HG03135 (cell line): ENCODE results near the gene PVALB.

Experiments
- ATAC-seq: cut with Tn5 transposase; IDR thresholded peaks from one replicate; pipeline ENCODE4 v1.9.1; 2021; ENCODE audit warnings: mild to moderate bottlenecking, moderate library complexity; ENCODE audit not compliant: unreplicated experiment

PVALB gene

GRCh38 chr22:36816636-36817524 is at the start of gene PVALB:
Gene PVALB (minus strand): TSS chr22:36817035. CDS start chr22:36817005, 30 bp downstream.
- no peak for ATAC-seq

GRCh38 chr22:36865346-36865745 is 48.5 kb upstream of the PVALB start:
- no peak for ATAC-seq

DNA sequence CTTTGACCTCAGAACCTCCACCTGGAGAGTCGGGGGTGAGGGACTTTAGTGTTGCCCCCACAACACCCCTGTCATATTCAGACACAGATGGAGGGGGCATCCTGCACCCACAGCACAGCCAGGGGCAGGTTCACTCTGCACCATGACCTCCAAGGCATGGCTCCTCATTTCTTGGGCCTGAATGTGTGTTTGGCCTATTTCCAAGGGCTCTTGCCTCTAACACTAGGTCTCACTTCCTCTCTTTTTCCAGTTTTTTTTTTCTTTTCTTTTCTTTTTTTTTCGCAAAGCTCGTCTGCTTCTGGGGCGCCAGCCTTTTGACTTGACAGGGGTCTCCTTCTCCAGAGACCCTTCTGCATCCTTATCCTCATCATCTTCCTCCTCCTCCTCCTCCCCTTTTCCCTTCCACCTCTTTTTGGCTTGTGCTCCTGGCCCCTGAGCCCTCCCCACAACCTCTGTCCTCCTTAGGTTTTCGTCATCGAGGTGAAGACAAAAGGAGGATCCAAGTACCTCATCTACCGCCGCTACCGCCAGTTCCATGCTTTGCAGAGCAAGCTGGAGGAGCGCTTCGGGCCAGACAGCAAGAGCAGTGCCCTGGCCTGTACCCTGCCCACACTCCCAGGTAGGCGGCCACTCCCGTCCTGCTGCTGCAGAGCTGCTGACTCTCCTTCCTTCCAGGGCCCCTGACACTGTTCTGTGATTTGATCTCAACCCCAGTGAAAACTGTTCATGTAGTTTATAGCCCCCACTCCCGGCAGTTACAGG is 47.8 kb upstream of the PVALB start:
- ATAC-seq: no peak

DNA sequence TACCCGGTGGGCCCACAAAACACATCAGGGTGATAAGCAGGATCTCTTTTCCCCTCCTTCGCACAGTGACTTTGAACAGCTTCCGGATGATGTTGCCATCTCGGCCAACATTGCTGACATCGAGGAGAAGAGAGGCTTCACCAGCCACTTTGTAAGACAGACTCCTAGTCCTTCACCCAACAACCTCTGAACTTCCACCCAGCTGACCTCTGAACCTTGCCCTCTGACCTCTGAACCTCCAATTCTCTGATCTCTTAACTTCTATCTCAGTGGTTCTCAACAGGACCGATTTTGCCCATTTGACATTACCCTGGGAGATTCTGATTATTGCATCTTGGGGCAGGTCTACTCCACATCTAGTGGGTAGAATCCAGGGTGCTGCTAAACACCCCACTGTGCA is 47.1 kb upstream of the PVALB start:
- ATAC-seq: no peak

GRCh38 chr22:36863281-36863680 is 46.4 kb upstream of the PVALB start:
- no peak for ATAC-seq

- no peak for ATAC-seq
Measured at GRCh38 chr22:36862251-36863242, 45.7 kb upstream of the PVALB start.

- peak; percentile 71 for ATAC-seq
Measured at GRCh38 chr22:36860821-36861659, 44.2 kb upstream of the PVALB start, which contains the start of gene NCF4. Gene NCF4 (plus strand): TSS chr22:36861006. CDS start chr22:36861172, 166 bp downstream.

DNA sequence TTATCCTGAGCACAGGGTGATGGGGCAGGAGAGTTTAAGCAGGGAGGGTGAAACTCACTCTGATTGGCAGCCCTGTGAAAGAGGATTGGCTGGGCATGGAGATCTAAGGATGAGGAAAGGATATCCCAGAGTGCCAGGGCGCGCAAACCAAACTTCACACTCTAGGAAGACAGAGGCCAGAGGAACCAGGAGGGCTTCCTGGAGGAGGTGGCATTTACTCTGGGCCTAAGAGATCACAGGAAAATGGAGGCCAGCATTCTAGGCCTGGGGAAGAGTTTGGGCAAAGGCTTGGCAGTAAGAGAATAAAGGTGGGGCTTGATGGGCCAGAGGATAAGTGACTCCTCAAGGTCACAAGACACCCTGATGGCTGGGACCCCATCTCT is 43.6 kb upstream of the PVALB start:
- ATAC-seq: no peak

DNA sequence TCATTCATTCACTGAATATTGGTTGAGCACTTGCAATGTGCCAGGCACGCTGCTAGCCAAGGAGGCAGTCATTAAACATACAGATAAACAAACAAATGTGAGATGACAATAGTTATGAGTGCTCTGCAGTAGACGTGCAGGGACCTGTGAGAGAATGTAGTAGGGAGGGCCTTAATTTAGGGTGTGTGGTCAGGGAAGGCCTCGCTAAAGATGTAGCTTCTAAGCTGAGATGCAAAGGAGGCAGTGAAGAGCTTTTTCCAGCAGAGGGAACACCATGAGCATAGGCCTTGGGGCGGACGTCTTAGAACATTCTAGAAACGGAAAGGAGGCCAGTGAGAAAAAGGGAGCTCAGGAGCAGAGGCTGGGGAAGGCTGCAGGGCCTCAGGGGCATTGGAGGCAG is 43.2 kb upstream of the PVALB start:
- no peak for ATAC-seq

- no peak for ATAC-seq
Measured at GRCh38 chr22:36858966-36859365, 42.1 kb upstream of the PVALB start.

GRCh38 chr22:36858156-36858555 is 41.3 kb upstream of the PVALB start:
- ATAC-seq: no peak

DNA sequence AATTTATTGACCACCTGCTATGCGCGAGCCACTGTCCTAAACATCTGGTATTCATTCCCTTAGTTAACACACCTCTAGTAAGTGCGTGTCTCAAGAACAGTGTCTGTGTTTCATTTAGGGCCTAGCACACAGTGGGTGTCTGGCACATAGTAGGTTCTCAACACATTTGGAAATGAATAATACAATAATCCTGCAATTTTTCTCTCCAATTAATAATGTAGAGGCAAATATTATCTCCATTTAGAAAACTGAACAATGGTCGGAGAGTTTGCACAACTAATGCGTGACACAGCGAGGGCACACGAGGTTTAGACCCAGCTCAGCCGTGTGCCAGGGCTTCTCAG is 39.9 kb upstream of the PVALB start:
- no peak for ATAC-seq

DNA sequence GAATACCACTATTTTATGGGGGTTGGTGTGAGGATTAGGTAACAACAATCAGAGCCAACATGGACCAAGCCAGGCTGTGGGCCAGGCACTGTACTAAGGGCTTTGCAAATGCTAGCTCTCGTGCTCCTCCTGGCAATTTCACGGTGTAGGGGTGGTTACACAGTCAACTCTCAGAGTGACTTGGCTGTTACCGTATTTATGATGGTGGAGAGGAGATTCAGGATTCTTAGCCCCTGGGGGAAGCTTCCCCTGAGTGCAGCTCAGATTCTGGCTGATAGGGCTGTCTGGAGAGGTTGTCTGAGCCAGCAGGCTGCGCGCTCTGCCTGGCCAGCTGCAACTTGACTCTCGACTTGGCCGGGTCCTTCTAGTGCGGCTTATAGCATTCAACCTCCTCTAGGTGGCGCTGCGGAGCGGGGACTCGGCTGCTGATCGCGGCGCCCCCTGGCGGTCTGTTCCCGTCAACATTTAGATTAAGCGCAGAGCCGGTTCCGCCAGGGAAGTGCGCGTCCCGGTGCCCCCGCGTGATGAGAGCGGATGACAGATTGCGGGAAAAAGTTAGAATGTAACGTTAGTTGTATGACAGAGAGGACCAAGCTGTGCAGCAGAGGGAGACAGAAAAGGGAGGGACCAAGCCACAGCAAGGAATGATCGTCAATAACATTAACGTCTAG is 39.4 kb upstream of the PVALB start:
- no peak for ATAC-seq

DNA sequence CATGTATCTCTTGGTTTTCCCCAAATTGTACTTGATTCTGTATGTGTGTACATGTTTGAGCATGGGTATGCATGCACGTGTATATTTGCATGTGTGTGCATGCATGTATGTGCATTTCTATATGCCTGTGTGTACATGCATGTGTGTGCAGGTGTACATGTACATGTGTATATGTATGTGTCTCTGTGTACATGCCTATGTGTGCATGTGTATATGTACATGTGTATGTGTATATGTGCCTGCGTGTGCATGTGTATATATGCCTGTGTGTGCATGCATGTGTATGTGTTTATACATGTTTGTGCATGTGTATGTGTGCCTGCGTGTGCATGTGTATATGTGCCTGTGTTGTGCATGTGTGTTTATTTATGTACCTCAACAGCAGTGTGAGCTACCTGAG is 38.6 kb upstream of the PVALB start:
- ATAC-seq: no peak

DNA sequence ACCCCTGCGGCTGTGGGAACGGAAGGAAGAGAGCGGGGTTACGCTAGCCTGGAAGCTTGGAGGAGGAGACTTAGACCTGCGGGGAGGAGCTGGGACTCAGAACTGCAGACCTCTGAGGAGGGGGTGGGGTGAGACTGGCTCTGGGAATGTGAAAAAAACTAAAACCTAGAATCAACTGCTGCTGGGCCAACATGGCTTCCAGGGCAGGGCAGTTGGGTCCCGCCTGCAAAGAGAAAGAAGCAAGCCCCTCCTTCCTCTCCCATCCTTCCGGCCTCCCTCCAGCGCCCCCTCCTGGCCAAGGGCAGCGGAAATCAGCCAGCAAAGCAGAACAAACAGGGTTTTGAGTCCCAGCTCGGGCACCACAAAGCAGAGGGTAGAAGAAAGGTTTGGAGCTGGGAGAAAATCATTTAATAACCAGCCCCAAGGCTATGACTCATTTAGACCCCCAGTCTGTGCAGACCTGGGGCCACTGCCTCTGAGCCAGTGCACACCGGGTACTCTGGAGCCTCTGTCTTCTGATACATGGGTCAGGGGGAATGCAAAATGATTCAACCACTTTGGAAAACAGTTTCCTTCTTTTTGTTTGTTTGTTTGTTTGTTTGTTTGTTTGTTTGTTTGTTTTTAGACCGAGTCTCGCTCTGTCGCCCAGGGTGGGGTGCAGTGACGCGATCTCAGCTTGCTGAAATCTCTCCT is 36.7 kb upstream of the PVALB start:
- ATAC-seq: no peak

GRCh38 chr22:36852056-36852973 is 35.5 kb upstream of the PVALB start:
- no peak for ATAC-seq

- ATAC-seq: no peak
Measured at GRCh38 chr22:36850682-36851081, 33.8 kb upstream of the PVALB start.

- ATAC-seq: no peak
Measured at GRCh38 chr22:36850056-36850455, 33.2 kb upstream of the PVALB start.
